HG03097 (cell line): Measurements from ENCODE around the gene SIGLEC6.

Source experiments
- ATAC-seq: cut with Tn5 transposase; IDR thresholded peaks from one replicate; pipeline ENCODE4 v1.9.1; 2021; ENCODE audit not compliant: unreplicated experiment, low FRiP score

SIGLEC6 gene

GRCh38 chr19:51549533-51550324 lies 18.3 kb upstream of the SIGLEC6 start:
- ATAC-seq, result no peak

GRCh38 chr19:51548891-51549305 lies 17.4 kb upstream of the SIGLEC6 start:
- no peak for ATAC-seq

GRCh38 chr19:51548213-51548651 lies 16.8 kb upstream of the SIGLEC6 start:
- no peak for ATAC-seq

GRCh38 chr19:51547397-51548212 lies 16.1 kb upstream of the SIGLEC6 start:
- no peak for ATAC-seq

GRCh38 chr19:51546650-51547396 lies 15.4 kb upstream of the SIGLEC6 start:
- ATAC-seq, result no peak

- no peak for ATAC-seq
Measured at GRCh38 chr19:51546107-51546649, 14.7 kb upstream of the SIGLEC6 start.

- no peak for ATAC-seq
Measured at GRCh38 chr19:51544038-51544437, 12.6 kb upstream of the SIGLEC6 start.

GRCh38 chr19:51542699-51543098 lies 11.2 kb upstream of the SIGLEC6 start:
- no peak for ATAC-seq

GRCh38 chr19:51541458-51542357 lies 10.2 kb upstream of the SIGLEC6 start:
- ATAC-seq, result no peak

GRCh38 chr19:51539821-51540366 lies 8.4 kb upstream of the SIGLEC6 start:
- no peak for ATAC-seq

- ATAC-seq, result no peak
Measured at GRCh38 chr19:51535535-51535934, 4.1 kb upstream of the SIGLEC6 start.

- no peak for ATAC-seq
Measured at GRCh38 chr19:51530616-51531015, 854 bp downstream of the SIGLEC6 start.

GRCh38 chr19:51529301-51529700 lies 2.2 kb downstream of the SIGLEC6 start:
- ATAC-seq, result no peak

GRCh38 chr19:51525651-51526050 lies 5.8 kb downstream of the SIGLEC6 start:
- no peak for ATAC-seq

- ATAC-seq, result no peak
Measured at GRCh38 chr19:51524666-51525264, 6.7 kb downstream of the SIGLEC6 start.

- ATAC-seq, result no peak
Measured at GRCh38 chr19:51521781-51522180, 9.7 kb downstream of the SIGLEC6 start.

- no peak for ATAC-seq
Measured at GRCh38 chr19:51521357-51521756, 10.1 kb downstream of the SIGLEC6 start.

- no peak for ATAC-seq
Measured at GRCh38 chr19:51520728-51521127, 10.7 kb downstream of the SIGLEC6 start.

GRCh38 chr19:51514866-51515481 lies 16.5 kb downstream of the SIGLEC6 start:
- no peak for ATAC-seq
